Tibial artery (tissue), 4 donors: Measurements from ENCODE around the gene SLFN12L.
"Not testable (repeated sequence)": the region's sequence is repeated elsewhere in the genome, so short reads cannot be mapped to it uniquely, and the experiment has no call there.

Experiments
- DNase-seq, 2 donors: peaks; one replicate each; pipeline ENCODE4 v3.0.0-alpha.2; 2019
- H3K27ac ChIP-seq, 2 donors: fragments of 200-600 bp; sonication (generic) in 1 of 2; 1 replicate in 1 of 2; 2 replicates in 1 of 2; pipeline ENCODE4 v1.5.1; 2018 to 2019; ENCODE audit warnings: mild to moderate bottlenecking in 1 of 2
- H3K27me3 ChIP-seq, 2 donors: fragments of 200-600 bp; sonication (generic) in 1 of 2; one replicate each; pipeline versions ENCODE4 v1.5.1 to v1.6.0; 2016 to 2019
- H3K36me3 ChIP-seq, 3 donors: fragments of 200-600 bp; sonication (generic) in 2 of 3; one replicate each; pipeline ENCODE4 v1.5.1; 2016 to 2019; ENCODE audit warnings: mild to moderate bottlenecking in 2 of 3
- H3K4me1 ChIP-seq, 4 donors: fragments of 200-600 bp; sonication (generic) in 2 of 4; 1 replicate in 3 of 4; 2 replicates in 1 of 4; pipeline ENCODE4 v1.5.1; 2016 to 2019
- H3K4me3 ChIP-seq, 2 donors: fragments of 200-600 bp; sonication (generic) in 1 of 2; 1 replicate in 1 of 2; 2 replicates in 1 of 2; pipeline ENCODE4 v1.5.1; 2018 to 2019; ENCODE audit warnings: mild to moderate bottlenecking in 2 of 2
- H3K9me3 ChIP-seq, 3 donors: fragments of 200-600 bp; sonication (generic) in 1 of 3; one replicate each; pipeline ENCODE4 v1.5.1; 2016 to 2019
- CTCF ChIP-seq, 2 experiments: fragments of 200-600 bp in 1 of 2; fragments of 450-650 bp in 1 of 2; IDR thresholded peaks; one replicate each; pipeline ENCODE4 v1.5.1; 2017 to 2019; ENCODE audit warnings: antibody characterized with exemption in 2 of 2, mild to moderate bottlenecking in 1 of 2, moderate library complexity in 1 of 2
- intact Hi-C: fragments of 100-400 bp; cut with DNase I; formaldehyde crosslinking; loops from one replicate; pipeline ENCODE4 v1.15.0; 2023; ENCODE audit warnings: low total_unique reads

SLFN12L gene

DNA sequence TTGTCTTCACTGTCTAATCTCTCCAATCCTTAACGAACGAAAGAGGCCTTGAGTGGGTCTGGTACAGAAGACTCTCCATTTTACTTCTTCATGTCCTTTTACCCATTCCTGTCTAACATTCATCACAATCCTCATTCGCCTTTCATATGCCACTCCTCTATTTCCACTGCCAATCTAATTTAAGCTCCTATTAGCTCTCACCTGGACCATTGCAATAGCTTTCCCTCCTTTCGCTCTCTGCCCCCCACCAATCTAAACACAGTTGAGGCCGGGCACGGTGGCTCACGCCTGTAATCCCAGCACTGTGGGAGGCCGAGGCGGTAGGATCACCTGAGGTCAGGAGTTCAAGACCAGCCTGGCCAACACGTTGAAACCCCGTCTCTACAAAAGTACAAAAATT lies 29.5 kb upstream of the SLFN12L start:
- Histone ChIP-seq H3K9me3 (no peaks in the 10 kb centered on the region), H3K4me1 (peaks cover 0 to 26% (median 16%) of the 10 kb centered on the region in 4 donors), H3K36me3 (no peaks in the 10 kb centered on the region), H3K27ac (peak overlapping the region; percentile 80 to 89), H3K27me3 (peaks cover 0 to 2% of the 10 kb centered on the region in 2 donors), H3K4me3 (peak overlapping the region; percentile 62)
- no peak for TF ChIP-seq CTCF (IDR thresholded peaks at IDR 0.05)
- DNase-seq = no peak
- intact Hi-C loops = loop anchor here (10.0 kb wide), 1 partner anchor 322 kb away; the partner anchor contains the start of gene SLFN5

- not testable (repeated sequence) for H3K4me1 ChIP-seq, H3K4me3 ChIP-seq, H3K9me3 ChIP-seq, H3K36me3 ChIP-seq, H3K27ac ChIP-seq, DNase-seq
- intact Hi-C loops = loop anchor here (10.0 kb wide), 1 partner anchor 318 kb away; the partner anchor contains the start of gene SLFN5
- H3K27me3 ChIP-seq = peaks cover 0 to 12% of the 10 kb centered on the region in 2 donors
Observed at GRCh38 chr17:35563181-35563580, 25.7 kb upstream of the SLFN12L start.

DNA sequence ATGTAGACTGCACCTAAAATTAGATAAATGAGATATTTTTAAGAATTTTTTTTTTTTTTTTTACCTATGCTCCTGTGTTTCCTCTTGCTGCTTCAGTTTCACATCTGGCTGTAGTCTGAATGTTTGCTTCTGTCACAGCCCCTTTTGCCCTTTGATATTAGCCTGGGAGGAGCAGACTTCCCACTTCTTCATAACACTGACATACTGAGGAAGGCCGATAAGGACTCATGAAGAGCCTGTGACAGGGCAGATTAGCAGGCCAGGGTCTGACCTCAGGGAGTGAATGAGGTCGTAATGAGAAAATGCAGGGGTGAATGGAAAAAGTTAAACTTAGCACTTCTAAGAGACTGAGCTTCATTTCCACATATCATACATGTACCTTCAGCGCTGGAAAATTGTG lies 23.2 kb upstream of the SLFN12L start, which contains the start of gene SLFN14:
TSS of gene SLFN14 (minus strand) at position 117 of the 400 bp plus-strand sequence. CDS start 2,757 bp downstream, outside the sequence.
- H3K27me3 ChIP-seq = peaks cover 0 to 17% of the 10 kb centered on the region in 2 donors
- H3K4me1 ChIP-seq = no peaks in the 10 kb centered on the region
- TF ChIP-seq CTCF (IDR thresholded peaks at IDR 0.05) = no peak
- no peaks in the 10 kb centered on the region for H3K9me3 ChIP-seq
- no peak for DNase-seq
- intact Hi-C loops = loop anchor here (10.0 kb wide), 1 partner anchor 316 kb away; the partner anchor contains the start of gene SLFN5
- no peaks in the 10 kb centered on the region for H3K36me3 ChIP-seq
- no peak within 1 kb of the TSS for H3K27ac ChIP-seq
- H3K4me3 ChIP-seq = no peak within 1 kb of the TSS

DNA sequence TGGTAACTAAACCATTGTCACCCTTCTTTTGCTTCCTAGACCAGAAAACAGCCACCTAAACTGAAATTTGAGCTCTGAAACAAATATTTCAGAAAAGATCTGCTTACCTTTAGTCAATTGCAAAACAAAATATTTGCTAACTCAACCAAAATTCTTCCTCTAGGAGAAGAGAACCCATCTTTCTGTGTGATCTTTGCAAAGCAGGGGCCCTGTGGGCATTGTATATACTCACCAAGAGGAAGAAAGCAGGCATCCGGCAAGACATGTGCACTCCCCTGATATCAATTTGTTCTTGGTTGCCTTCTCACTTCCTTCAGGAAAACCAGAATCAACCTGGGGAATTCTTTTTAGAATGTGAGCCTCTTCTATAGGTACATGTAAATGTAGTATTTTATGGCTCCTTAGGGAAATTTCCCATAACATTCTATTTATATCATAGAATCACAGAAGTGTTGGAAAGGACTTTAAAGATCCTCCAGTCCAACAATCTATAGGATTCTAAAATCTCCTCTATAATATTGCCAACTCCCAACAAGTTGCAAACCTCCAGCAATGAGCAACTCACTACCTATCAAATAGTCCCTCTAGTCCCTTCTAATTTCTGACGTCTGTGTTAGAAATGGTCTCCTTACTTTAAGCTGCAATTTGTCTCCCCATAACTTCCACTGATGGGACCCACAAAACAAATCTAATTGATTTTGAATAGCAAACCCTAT lies 22.2 kb upstream of the SLFN12L start:
- no peak overlapping the region for H3K27ac ChIP-seq
- intact Hi-C loops = loop anchor here (10.0 kb wide), 1 partner anchor 315 kb away; the partner anchor contains the start of gene SLFN5
- no peak for TF ChIP-seq CTCF (IDR thresholded peaks at IDR 0.05)

GRCh38 chr17:35557353-35557752 lies 19.9 kb upstream of the SLFN12L start:
- no peak overlapping the region for H3K27ac ChIP-seq
- H3K9me3 ChIP-seq = no peaks in the 10 kb centered on the region
- intact Hi-C loops = no loop called here
- TF ChIP-seq CTCF (IDR thresholded peaks at IDR 0.05) = no peak
- DNase-seq = no peak
- no peaks in the 10 kb centered on the region for H3K4me1 ChIP-seq
- H3K27me3 ChIP-seq = peaks cover 0 to 20% of the 10 kb centered on the region in 2 donors
- H3K36me3 ChIP-seq = no peaks in the 10 kb centered on the region
- no peak overlapping the region for H3K4me3 ChIP-seq

More for the DNA sequence above, 22.2 kb upstream of the SLFN12L start:
- H3K9me3 ChIP-seq = no peaks in the 10 kb centered on the region
- no peaks in the 10 kb centered on the region for H3K36me3 ChIP-seq
- H3K4me3 ChIP-seq = no peak overlapping the region
- H3K4me1 ChIP-seq = no peaks in the 10 kb centered on the region
- H3K27me3 ChIP-seq = peaks cover 0 to 17% of the 10 kb centered on the region in 2 donors
- DNase-seq = no peak

DNA sequence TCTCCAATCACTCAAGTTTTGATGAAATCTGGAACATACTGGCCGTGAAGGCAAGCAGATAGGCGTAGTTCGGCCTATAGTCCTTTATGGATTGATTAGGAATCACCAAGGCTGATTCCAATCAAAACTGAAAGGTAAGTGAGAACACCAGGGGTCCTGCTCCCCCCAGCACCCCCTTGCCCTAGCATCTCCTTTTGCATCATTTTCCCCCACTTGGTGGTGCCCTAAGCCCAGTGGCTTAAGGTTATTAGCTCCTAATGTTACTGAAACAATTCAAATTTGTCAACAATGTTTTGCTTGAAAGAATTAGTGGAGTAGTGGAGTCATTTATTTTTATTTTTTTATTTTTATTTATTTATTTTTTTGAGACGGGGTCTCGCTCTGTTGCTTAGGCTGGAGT lies 18.2 kb upstream of the SLFN12L start:
- Histone ChIP-seq H3K4me3 (no peak overlapping the region), H3K9me3 (no peaks in the 10 kb centered on the region), H3K27me3 (peaks cover 0 to 22% of the 10 kb centered on the region in 2 donors), H3K36me3 (no peaks in the 10 kb centered on the region), H3K4me1 (no peaks in the 10 kb centered on the region), H3K27ac (no peak overlapping the region)
- intact Hi-C loops = no loop called here
- peak in 1 of 2 experiments; percentile 16 for TF ChIP-seq CTCF (IDR thresholded peaks at IDR 0.05)
- DNase-seq = no peak
